HepG2 (cell line): ENCODE measurements around the gene CSNK1D. TPM values are rescaled to one million over a fixed set of nuclear protein-coding genes. Genes with fewer than 3 reads are reported as not detected.

Experiments
- ATF1 ChIP-seq: IDR thresholded peaks from 2 replicates; pipeline ENCODE4 v1.6.1; 2016; ENCODE audit warnings: mild to moderate bottlenecking, control low read depth
- GATA4 ChIP-seq: sonication (generic); IDR thresholded peaks from 2 replicates; pipeline ENCODE4 v1.6.1; 2016; ENCODE audit warnings: antibody characterized with exemption, low read depth, borderline replicate concordance
- GFI1 ChIP-seq: sonication (generic); formaldehyde crosslinking; IDR thresholded peaks from 2 replicates; pipeline ENCODE4 v1.5.0; 2020; ENCODE audit warnings: missing genetic modification reagents, mild to moderate bottlenecking, borderline replicate concordance
- HIVEP1 ChIP-seq: sonication (generic); formaldehyde crosslinking; IDR thresholded peaks from 2 replicates; pipeline ENCODE4 v1.4.0; 2020; ENCODE audit warnings: mild to moderate bottlenecking, missing genetic modification reagents
- HOXA5 ChIP-seq: sonication (generic); formaldehyde crosslinking; IDR thresholded peaks from 2 replicates; pipeline ENCODE4 v1.4.0; 2020; ENCODE audit warnings: missing genetic modification reagents
- JDP2 ChIP-seq: sonication (generic); formaldehyde crosslinking; IDR thresholded peaks from 2 replicates; pipeline ENCODE4 v1.8.1; 2022; ENCODE audit warnings: missing genetic modification reagents, borderline replicate concordance
- ZNF160 ChIP-seq: sonication (generic); formaldehyde crosslinking; IDR thresholded peaks from 2 replicates; pipeline ENCODE4 v1.8.0; 2022; ENCODE audit warnings: mild to moderate bottlenecking, inconsistent platforms, missing genetic modification reagents
- ZNF431 ChIP-seq: sonication (generic); formaldehyde crosslinking; IDR thresholded peaks from 2 replicates; pipeline ENCODE4 v1.9.0; 2022; ENCODE audit warnings: missing genetic modification reagents, low read depth, mild to moderate bottlenecking, borderline replicate concordance
- ZNF792 ChIP-seq: IDR thresholded peaks from 2 replicates; pipeline ENCODE4 v1.6.1; 2016
- polyA plus RNA-seq, 8 experiments: library from polyadenylated mRNA; depleted of rRNA in 3 of 8; stranded (reverse) in 7 of 8; unstranded in 1 of 8; fragments of >200 nt; fragmentation: Illumina TruSeq in 4 of 8; extraction: Trizol in 4 of 8; gene quantifications; 2 replicates each; pipeline versions ENCODE4 v1.2.1 to v1.2.3, GENCODE V29; 2011 to 2016; ENCODE audit warnings: low read depth in 4 of 8, missing spikeins in 1 of 8, mixed read lengths in 1 of 8; ENCODE audit not compliant: insufficient read depth in 1 of 8
- total RNA-seq, 5 experiments: library from RNA; depleted of rRNA; stranded (reverse); fragments of >200 nt; fragmentation: Illumina TruSeq; extraction: Trizol; gene quantifications; 2 replicates each; pipeline ENCODE4 v1.2.3, GENCODE V29; 2016; ENCODE audit warnings: low read depth in 1 of 5
- TF ChIP-seq, protein P1 (sequence below): sonication (generic); formaldehyde crosslinking; IDR thresholded peaks from 2 replicates; pipeline ENCODE4 v1.5.0; 2020; ENCODE audit warnings: missing genetic modification reagents
- TF ChIP-seq, protein P2 (sequence below): sonication (generic); formaldehyde crosslinking; IDR thresholded peaks from 2 replicates; pipeline ENCODE4 v1.5.0; 2020; ENCODE audit warnings: mild to moderate bottlenecking, missing genetic modification reagents
- TF ChIP-seq, protein P3 (sequence below): IDR thresholded peaks from 2 replicates; pipeline ENCODE4 v1.6.1; 2016; ENCODE audit warnings: low read depth
- TF ChIP-seq, protein P4 (sequence below): IDR thresholded peaks from 2 replicates; pipeline ENCODE4 v1.6.1; 2016
- TF ChIP-seq, protein P5 (sequence below): sonication (generic); formaldehyde crosslinking; IDR thresholded peaks from 2 replicates; pipeline ENCODE4 v1.4.0; 2020; ENCODE audit warnings: missing genetic modification reagents
- TF ChIP-seq, protein P6 (sequence below): sonication (generic); formaldehyde crosslinking; IDR thresholded peaks from 2 replicates; pipeline ENCODE4 v1.8.1; 2023; ENCODE audit warnings: mild to moderate bottlenecking, missing genetic modification reagents, borderline replicate concordance

Gene CSNK1D
- total and polyA plus RNA-seq, 2 of the 13 experiments (the other 11 are each of a cell fraction or from before 2014, with no cell fraction given): 31.5 to 128 TPM

DNA sequence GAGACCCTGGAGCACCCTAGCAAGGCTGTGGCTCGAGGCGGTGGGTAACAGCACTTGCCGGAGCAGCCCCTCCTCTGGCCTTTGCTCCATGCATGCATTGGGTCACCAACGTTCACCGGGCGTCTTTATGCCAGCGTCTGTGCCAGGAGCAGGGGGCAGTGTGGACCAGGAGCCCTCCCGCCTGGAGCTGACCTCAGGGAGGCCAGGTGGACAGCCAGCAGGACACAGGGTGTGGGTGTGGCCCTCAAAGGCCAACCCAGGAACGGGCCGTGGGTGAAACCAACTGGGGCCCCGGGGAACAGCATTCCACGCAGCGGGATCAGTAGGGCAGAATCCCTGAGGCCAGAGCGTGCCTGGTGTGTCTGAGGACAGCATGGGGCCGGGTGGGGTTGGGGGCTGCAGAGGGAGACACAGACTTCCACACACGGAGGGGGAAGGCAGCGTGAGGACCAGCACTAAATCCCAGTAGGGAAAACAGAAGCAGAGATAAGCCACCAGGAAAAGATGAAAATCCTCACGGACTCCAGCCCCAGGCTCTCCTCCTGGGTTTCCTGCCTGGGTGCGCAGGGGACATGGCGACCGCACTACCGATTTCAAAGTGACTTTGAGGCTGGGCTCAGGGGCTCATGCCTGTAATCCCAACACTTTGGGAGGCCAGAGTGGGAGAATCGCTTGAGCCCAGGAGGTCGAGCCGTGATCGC is 46.8 kb upstream of the CSNK1D start (continued):
- TF ChIP-seq ZNF160 (CRISPR knock-in tag): peak; percentile 67; the same call in 1 of the 2 replicates
- TF ChIP-seq GATA4: no peak
- TF ChIP-seq ATF1: no peak
- TF ChIP-seq, protein P1, sequence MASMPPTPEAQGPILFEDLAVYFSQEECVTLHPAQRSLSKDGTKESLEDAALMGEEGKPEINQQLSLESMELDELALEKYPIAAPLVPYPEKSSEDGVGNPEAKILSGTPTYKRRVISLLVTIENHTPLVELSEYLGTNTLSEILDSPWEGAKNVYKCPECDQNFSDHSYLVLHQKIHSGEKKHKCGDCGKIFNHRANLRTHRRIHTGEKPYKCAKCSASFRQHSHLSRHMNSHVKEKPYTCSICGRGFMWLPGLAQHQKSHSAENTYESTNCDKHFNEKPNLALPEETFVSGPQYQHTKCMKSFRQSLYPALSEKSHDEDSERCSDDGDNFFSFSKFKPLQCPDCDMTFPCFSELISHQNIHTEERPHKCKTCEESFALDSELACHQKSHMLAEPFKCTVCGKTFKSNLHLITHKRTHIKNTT: no peak
- no peak for TF ChIP-seq ZNF792 (CRISPR knock-in tag)
- TF ChIP-seq, protein P2, sequence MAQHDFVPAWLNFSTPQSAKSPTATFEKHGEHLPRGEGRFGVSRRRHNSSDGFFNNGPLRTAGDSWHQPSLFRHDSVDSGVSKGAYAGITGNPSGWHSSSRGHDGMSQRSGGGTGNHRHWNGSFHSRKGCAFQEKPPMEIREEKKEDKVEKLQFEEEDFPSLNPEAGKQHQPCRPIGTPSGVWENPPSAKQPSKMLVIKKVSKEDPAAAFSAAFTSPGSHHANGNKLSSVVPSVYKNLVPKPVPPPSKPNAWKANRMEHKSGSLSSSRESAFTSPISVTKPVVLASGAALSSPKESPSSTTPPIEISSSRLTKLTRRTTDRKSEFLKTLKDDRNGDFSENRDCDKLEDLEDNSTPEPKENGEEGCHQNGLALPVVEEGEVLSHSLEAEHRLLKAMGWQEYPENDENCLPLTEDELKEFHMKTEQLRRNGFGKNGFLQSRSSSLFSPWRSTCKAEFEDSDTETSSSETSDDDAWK (CRISPR knock-in tag): no peak
- TF ChIP-seq, protein P3, sequence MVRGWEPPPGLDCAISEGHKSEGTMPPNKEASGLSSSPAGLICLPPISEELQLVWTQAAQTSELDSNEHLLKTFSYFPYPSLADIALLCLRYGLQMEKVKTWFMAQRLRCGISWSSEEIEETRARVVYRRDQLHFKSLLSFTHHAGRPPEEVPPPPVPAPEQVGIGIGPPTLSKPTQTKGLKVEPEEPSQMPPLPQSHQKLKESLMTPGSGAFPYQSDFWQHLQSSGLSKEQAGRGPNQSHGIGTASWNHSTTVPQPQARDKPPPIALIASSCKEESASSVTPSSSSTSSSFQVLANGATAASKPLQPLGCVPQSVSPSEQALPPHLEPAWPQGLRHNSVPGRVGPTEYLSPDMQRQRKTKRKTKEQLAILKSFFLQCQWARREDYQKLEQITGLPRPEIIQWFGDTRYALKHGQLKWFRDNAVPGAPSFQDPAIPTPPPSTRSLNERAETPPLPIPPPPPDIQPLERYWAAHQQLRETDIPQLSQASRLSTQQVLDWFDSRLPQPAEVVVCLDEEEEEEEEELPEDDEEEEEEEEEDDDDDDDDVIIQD (CRISPR knock-in tag): no peak
- TF ChIP-seq, protein P4, sequence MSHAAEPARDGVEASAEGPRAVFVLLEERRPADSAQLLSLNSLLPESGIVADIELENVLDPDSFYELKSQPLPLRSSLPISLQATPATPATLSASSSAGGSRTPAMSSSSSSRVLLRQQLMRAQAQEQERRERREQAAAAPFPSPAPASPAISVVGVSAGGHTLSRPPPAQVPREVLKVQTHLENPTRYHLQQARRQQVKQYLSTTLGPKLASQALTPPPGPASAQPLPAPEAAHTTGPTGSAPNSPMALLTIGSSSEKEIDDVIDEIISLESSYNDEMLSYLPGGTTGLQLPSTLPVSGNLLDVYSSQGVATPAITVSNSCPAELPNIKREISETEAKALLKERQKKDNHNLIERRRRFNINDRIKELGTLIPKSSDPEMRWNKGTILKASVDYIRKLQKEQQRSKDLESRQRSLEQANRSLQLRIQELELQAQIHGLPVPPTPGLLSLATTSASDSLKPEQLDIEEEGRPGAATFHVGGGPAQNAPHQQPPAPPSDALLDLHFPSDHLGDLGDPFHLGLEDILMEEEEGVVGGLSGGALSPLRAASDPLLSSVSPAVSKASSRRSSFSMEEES: 0 out of 2 replicates have a peak, but pooled peaks have one; percentile 42
- no peak for TF ChIP-seq ZNF431 (CRISPR knock-in tag)
- TF ChIP-seq JDP2 (CRISPR knock-in tag): no peak
- no peak for TF ChIP-seq GFI1 (CRISPR knock-in tag)
- TF ChIP-seq HOXA5 (CRISPR knock-in tag): 0 out of 2 replicates have a peak, but pooled peaks have one; percentile 20
- TF ChIP-seq, protein P5, sequence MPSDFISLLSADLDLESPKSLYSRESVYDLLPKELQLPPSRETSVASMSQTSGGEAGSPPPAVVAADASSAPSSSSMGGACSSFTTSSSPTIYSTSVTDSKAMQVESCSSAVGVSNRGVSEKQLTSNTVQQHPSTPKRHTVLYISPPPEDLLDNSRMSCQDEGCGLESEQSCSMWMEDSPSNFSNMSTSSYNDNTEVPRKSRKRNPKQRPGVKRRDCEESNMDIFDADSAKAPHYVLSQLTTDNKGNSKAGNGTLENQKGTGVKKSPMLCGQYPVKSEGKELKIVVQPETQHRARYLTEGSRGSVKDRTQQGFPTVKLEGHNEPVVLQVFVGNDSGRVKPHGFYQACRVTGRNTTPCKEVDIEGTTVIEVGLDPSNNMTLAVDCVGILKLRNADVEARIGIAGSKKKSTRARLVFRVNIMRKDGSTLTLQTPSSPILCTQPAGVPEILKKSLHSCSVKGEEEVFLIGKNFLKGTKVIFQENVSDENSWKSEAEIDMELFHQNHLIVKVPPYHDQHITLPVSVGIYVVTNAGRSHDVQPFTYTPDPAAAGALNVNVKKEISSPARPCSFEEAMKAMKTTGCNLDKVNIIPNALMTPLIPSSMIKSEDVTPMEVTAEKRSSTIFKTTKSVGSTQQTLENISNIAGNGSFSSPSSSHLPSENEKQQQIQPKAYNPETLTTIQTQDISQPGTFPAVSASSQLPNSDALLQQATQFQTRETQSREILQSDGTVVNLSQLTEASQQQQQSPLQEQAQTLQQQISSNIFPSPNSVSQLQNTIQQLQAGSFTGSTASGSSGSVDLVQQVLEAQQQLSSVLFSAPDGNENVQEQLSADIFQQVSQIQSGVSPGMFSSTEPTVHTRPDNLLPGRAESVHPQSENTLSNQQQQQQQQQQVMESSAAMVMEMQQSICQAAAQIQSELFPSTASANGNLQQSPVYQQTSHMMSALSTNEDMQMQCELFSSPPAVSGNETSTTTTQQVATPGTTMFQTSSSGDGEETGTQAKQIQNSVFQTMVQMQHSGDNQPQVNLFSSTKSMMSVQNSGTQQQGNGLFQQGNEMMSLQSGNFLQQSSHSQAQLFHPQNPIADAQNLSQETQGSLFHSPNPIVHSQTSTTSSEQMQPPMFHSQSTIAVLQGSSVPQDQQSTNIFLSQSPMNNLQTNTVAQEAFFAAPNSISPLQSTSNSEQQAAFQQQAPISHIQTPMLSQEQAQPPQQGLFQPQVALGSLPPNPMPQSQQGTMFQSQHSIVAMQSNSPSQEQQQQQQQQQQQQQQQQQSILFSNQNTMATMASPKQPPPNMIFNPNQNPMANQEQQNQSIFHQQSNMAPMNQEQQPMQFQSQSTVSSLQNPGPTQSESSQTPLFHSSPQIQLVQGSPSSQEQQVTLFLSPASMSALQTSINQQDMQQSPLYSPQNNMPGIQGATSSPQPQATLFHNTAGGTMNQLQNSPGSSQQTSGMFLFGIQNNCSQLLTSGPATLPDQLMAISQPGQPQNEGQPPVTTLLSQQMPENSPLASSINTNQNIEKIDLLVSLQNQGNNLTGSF (CRISPR knock-in tag): no peak
- no peak for TF ChIP-seq HIVEP1 (CRISPR knock-in tag)
- TF ChIP-seq, protein P6, sequence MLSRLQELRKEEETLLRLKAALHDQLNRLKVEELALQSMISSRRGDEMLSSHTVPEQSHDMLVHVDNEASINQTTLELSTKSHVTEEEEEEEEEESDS (CRISPR knock-in tag): no peak
